Measurements from ENCODE around the gene C3orf18. TPM values are rescaled to one million over a fixed set of nuclear protein-coding genes. Genes with fewer than 3 reads are reported as not detected.

C3orf18 gene
- total and polyA plus RNA-seq, 10 of the 15 experiments (the other 5 are each of a cell fraction or from before 2014, with no cell fraction given): 0.06 to 3.2 (median 0.66) TPM

DNA sequence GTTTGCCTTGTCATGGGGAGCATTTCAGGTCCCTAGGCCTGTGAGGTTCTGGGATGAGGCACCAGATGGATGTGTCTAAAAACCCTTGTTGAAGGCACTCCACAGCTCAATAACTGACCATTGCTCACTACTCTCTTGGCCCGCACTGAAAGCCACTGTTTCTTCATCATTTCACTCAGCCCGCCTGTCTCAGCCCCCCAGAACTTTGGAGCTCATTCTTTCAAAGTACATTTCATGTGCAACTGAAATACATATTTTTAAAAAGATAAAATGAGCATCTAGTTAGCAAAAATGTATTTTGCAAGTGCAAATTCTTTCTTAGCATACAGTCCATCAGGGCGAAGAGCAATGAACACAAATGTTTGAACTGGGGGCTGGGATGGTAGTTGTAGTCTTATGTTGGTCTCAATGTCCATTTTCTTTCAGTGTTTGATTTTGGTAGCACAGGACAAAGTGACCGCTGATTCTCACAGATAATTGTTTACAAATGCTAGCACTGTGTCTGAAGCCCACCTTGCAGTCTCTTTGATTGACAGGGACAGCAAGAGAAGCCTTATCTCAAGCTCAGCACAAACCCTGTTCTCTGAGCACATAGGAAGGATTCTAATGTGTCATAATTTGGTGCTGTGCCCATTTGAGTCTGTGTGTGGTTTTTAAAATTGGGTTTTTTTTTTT, 21.3 kb upstream of the C3orf18 start (continued):
- TF ChIP-seq, protein P1, sequence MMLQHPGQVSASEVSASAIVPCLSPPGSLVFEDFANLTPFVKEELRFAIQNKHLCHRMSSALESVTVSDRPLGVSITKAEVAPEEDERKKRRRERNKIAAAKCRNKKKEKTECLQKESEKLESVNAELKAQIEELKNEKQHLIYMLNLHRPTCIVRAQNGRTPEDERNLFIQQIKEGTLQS (IDR thresholded peaks at IDR 0.05; ENCODE audit: borderline replicate concordance, extremely low read depth, low read depth, low read length): no peak
- no peak for TF ChIP-seq SMARCA5 (IDR thresholded peaks at IDR 0.05)
- TF ChIP-seq NKRF (conservative IDR thresholded peaks at IDR 0.05): no peak
- no peak for TF ChIP-seq SMAD5 (IDR thresholded peaks at IDR 0.05; ENCODE audit: low read depth)
- TF ChIP-seq SIN3A (IDR thresholded peaks at IDR 0.05; ENCODE audit: low read depth, low read length): no peak
- 0 out of 2 replicates have a peak, but pooled peaks have one; percentile 2 for TF ChIP-seq MTA2 (IDR thresholded peaks at IDR 0.05; ENCODE audit: low read depth)
- TF ChIP-seq KAT2A (conservative IDR thresholded peaks at IDR 0.05; ENCODE audit: control insufficient read depth, low read depth, low read length): no peak
- TF ChIP-seq, protein P2, sequence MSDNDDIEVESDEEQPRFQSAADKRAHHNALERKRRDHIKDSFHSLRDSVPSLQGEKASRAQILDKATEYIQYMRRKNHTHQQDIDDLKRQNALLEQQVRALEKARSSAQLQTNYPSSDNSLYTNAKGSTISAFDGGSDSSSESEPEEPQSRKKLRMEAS (IDR thresholded peaks at IDR 0.05; ENCODE audit: low read depth, low read length): no peak
- TF ChIP-seq RUNX3 (IDR thresholded peaks at IDR 0.05; ENCODE audit: low read length): no peak
- no peak for TF ChIP-seq ESRRA (IDR thresholded peaks at IDR 0.05; ENCODE audit: low read length)
